ENCODE results near the gene PTPRN2.
"Not testable (repeated sequence)": the region's sequence is repeated elsewhere in the genome, so short reads cannot be mapped to it uniquely, and the experiment has no call there.

PTPRN2 gene

DNA sequence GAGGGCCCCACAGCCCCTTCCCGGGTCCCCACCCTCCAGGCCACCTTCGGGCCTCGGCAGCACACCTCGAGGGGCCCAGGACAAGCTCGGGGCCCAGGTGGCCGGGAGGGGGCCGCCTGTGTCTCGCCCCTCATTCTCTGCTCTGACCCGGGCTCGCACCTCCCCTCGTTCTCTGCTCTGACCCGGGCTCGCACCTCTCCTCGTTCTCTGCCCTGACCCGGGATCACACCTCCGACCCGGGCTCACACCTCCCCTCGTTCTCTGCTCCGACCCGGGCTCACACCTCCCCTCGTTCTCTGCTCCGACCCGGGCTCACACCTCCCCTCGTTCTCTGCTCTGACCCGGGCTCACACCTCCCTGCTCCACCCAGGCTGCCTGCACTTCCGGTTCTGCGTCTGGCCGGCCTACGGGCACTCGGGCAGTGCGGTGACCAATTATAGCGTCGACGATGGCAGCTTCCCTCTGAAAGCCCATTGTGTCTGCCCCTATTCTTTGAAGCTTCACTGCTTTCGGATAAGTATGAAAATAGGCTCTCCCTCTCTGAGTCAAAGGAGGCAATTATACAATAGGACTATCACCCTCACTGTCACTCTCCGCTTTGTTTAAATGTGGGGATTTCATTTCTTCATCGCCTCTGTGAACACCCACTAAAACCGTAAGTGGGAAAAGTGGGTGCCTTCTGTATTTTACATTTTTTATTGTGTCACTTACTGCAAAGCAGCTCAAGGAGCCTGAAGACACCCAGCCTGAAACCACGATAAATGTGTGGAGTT, 793.5 kb downstream of the PTPRN2 start:
- DNase-seq, result peak in 1 of 3 experiments; percentile 20

GRCh38 chr7:157793087-157793353, 794.6 kb downstream of the PTPRN2 start:
- DNase-seq, result peak in 2 of 3 experiments; percentile 20 to 51

DNA sequence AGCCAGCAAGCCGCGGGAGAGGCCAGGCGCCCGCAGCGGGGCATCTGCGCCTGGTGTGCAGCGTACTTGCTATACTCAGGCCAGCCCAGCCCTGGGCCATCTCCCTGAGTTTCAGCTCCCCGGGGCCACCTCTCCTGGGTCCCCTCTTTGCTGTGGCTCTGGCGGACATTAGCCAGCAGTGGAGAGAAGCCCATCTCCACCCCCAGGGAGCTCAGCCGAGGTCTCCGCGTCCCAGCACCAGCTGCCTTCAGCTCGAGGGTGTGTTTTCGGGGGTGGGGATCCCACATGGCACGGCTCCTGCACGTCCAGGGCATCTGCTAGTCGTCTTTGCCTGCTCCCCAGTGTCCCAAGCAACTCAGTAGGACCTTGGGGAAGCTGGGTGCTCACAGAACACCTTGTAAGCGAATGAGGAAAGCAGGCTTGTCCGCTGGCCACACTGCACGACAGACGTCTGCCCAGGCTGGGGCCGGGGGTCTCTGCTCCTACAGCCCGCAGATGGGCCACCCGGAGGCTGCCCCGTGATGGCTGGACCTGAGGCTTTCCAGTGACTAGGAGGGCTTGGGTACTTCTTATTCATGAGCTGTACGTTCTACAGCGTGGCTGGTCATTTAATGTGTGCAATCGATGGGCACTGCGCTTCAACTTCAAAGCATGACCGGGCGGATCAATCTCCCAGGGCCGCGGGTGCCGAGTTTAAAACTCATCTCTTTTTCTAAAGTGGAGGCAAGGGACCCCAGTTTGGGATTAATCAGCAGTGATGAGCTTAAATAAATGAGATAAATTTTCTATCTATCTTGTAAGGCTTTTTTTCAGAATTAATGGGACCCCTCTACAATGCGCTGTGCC, 795.2 kb downstream of the PTPRN2 start:
- DNase-seq, result no peak

- DNase-seq, result no peak
Measured at GRCh38 chr7:157791666-157792065, 796.0 kb downstream of the PTPRN2 start.

DNA sequence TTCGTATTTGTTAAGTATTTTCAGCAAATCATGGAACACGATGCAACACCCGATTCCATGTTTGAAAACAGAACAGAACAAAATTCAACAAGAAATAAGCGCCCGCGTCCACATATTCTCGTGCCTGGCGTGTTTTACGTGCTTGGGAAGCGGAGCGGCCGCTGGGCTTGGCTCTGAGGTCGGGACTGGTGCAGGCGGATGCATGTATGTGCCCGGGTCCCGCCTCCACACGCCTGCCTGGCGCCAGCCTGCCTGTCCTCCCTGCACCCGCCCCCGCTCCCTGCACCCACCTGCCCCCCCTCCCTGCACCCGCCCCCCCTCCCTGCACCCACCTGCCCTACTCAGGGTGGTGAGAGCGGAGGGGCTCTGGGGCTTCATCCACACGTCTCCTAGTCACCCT, 796.4 kb downstream of the PTPRN2 start:
- no peak for DNase-seq

- DNase-seq, result no peak
Measured at GRCh38 chr7:157789942-157790341, 797.7 kb downstream of the PTPRN2 start.

DNA sequence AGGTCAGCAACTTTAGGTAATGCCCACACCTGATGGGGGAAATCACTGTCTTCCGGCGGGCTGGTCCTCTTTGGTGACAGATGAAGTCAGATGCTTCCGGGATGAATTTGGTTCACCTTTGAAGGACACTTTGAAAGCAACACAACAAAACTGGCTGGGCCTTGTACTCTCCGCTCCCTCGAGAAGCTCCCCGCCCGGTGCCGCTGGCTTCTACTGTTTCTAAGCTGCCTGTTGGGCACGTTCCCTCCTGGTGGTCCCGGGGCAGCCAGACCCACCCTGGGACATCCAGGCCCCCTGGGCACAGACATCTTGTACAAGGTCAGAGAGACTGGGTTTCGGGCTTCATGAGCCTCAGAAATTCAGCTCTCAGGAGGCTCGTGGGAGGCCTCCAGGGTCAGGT, 798.5 kb downstream of the PTPRN2 start:
- DNase-seq, result no peak

DNA sequence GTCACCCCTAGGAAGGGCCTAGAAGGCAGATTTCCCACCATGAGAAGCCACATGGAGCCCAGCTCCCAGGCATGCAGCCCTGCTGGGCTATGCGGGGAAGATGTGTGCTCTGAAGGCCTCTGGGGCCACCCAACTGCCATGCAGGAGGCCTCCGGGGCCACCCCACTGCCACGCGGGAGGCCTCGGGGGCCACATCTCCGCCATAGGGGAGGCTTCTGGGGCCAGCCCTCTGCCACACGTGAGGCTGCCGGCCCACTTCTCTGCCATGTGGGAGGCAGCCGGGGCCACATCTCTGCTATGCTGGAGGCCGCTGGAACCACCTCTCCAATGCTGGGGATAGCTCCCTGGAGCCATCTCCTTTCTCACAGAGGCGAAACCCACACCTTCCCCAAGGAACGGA, 799.0 kb downstream of the PTPRN2 start:
- DNase-seq, result no peak

- no peak for DNase-seq
Measured at GRCh38 chr7:157787275-157787701, 800.3 kb downstream of the PTPRN2 start.

GRCh38 chr7:157786375-157787274, 801.0 kb downstream of the PTPRN2 start:
- DNase-seq, result no peak

GRCh38 chr7:157785486-157786186, 802.0 kb downstream of the PTPRN2 start:
- DNase-seq, result no peak

DNA sequence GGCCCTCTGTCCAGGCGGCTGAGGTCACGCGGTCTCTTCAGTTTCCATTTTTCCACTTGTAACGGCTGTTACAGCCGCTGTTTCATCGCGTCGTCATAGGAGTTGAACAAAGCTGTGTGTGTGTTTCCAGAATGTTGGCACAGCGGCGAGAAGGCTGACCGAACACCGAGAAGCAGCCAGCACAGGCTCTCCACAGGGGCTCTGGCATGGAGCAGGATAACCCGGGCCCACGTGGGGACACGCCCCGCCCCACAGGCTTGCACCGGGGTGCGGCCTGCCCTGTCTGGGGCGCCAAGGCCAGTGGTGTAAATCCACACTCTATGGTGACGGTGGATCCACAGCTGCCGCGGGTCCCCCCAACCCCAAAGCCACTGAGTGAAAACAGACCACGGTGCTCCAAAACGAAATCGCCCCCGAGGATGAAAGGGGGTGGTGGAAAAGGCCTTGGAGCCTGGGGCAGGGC, 802.6 kb downstream of the PTPRN2 start:
- DNase-seq, result no peak

DNA sequence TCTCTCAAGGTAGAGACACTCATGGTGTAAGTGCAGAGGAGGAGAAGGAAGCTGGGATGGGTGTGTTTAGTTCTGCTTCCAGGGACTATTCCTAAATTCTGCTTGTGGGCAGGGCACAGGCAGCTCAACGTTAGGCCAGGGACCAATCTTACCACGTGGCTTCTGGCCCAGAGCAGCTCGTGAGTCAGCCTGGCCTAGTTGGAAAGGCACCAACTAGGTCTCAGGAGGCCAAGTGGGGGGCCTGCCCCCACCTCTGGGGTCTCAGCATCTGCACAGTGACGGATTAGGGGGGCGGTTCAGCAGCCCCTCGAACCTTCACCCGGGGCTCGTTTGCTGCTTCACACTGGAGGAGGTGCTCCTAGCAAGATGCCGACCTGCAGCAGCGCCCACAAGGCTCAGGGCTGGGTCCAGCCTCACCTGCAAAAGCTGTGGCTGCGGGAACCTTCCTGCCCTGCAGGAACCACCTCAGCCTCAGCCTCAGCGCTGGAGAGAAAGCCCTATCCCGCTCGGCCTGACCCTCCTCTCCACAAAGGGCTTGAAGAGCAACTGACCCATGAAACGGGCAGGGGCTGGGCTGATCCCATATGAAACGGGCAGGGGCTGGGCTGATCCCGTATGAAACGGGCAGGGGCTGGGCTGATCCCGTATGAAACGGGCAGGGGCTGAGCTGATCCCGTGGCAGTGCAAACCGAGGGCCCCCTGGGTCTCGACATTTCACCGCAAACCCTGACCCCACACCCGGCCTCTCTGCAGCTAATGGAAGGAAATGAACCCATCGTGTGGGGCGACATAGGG, 803.4 kb downstream of the PTPRN2 start:
- DNase-seq, result no peak

DNA sequence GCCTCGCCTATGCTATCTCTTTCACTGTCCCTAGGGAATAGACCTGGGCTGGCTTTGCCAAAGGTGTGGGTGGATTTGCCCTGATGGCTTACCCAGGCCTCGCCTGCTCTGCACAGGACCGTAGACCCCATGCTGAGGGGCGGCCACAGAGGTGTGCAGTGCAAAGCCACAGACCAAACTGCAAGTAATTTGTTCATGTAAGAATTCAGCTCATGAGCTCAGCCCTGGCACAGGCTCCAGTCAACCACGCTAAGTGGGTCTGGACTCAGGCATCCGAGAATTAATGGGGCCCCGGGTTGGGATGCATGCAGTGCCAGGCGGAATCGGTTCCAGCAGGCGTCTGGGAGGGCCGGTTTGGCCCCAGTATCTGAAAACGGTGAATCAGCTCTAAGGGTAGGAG, 805.6 kb downstream of the PTPRN2 start:
- no peak for DNase-seq

DNA sequence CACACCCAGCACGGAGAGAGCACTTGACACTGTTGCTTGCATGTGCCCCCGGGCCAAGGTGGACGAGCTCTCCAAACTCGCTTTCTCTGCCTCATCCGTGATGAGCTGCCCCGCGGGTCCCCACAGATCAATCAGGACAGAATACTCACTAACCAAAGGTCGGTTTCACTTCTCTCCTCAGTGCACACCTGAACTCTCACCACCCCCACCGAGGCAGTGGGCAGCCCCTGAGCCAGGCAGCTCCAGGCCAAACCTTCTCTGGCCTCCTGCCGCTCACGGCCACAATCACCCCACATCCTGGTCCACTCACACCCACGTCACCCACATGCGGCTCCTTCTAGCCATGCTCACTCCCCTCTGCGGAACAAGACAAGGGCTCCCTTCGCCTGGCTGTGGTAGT, 806.9 kb downstream of the PTPRN2 start:
- no peak for DNase-seq

DNA sequence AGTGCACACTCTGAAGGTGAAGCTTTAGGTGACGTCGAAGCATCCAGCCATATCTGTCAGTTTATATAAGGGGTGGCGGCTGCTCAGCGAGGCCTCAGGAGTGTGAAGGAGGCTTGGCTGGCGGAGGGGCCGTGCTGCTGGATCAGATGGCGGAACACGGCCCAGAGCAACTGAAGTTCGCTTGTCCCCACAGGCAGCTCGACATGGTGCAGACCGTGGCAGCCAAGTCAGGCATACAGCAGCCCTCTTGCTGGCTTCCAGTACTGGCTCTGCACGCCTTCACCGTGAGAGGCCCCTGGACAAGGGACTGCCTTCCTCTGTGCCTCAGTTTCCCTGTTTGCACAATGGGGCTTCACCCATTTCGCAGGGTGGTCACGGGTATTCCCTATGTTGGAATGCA, 807.3 kb downstream of the PTPRN2 start:
- no peak for DNase-seq

GRCh38 chr7:157779206-157779605, 808.4 kb downstream of the PTPRN2 start:
- DNase-seq, result no peak

- not testable (repeated sequence) for DNase-seq
Measured at GRCh38 chr7:157777194-157777762, 810.3 kb downstream of the PTPRN2 start.

GRCh38 chr7:157775560-157776332, 811.9 kb downstream of the PTPRN2 start:
- DNase-seq, result no peak

- DNase-seq, result no peak
Measured at GRCh38 chr7:157775021-157775559, 812.5 kb downstream of the PTPRN2 start.
